ENCODE measurements around the gene GRIFIN. TPM values are rescaled to one million over a fixed set of nuclear protein-coding genes. Genes with fewer than 3 reads are reported as not detected.

Gene GRIFIN
- total and polyA plus RNA-seq, 9 of the 15 experiments (the other 6 are each of a cell fraction or from before 2014, with no cell fraction given): not detected

DNA sequence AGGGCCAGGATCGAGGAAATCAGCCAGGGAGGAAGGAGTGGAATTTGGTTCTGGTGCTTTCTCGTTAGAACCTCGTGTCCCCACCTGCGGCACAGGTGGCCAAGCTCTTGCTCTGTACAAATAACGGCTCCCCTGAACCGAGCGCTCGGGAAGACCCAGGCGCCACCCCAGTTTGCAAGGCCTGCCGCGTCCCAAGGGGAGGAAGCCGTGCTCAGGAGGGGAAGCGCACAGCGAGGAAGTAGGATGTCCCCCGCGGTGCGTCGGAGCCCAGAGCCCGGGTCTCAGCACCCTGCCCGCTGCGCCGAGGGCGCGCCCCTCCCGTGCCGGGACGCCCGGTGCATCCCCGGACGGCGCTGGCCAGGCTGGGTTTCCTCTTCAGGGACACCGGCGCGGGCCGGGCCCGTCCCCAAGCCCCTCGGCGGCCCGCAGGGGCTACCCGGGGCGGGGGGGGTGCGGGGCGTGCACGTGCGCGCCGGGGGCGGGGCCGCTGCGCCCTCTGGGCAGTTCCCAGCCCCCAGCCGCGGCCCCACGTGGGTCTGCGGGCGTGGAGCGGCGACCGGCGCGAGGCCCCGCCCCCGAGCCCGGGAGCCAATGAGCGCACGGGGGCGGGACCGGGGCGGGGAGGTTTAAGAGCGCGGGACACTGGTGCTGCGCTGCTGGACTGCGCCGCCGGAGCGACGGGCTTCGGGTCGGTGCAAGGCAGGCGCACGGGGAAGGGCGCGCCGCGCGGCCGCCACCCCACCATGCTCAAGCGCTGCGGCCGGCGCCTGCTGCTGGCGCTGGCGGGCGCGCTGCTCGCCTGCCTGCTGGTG, 43.1 kb upstream of the GRIFIN start, which contains the start of gene LFNG (continued):
- TF ChIP-seq, protein P1, sequence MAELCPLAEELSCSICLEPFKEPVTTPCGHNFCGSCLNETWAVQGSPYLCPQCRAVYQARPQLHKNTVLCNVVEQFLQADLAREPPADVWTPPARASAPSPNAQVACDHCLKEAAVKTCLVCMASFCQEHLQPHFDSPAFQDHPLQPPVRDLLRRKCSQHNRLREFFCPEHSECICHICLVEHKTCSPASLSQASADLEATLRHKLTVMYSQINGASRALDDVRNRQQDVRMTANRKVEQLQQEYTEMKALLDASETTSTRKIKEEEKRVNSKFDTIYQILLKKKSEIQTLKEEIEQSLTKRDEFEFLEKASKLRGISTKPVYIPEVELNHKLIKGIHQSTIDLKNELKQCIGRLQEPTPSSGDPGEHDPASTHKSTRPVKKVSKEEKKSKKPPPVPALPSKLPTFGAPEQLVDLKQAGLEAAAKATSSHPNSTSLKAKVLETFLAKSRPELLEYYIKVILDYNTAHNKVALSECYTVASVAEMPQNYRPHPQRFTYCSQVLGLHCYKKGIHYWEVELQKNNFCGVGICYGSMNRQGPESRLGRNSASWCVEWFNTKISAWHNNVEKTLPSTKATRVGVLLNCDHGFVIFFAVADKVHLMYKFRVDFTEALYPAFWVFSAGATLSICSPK (IDR thresholded peaks at IDR 0.05; ENCODE audit: borderline replicate concordance): no peak
- TF ChIP-seq ZNF75A (CRISPR knock-in tag; IDR thresholded peaks at IDR 0.05): no peak
- no peak for TF ChIP-seq TOE1 (IDR thresholded peaks at IDR 0.05; ENCODE audit: borderline replicate concordance)
- TF ChIP-seq TOE1 (CRISPR knock-in tag; IDR thresholded peaks at IDR 0.05; ENCODE audit: borderline replicate concordance, low read depth): no peak
- TF ChIP-seq, protein P2, sequence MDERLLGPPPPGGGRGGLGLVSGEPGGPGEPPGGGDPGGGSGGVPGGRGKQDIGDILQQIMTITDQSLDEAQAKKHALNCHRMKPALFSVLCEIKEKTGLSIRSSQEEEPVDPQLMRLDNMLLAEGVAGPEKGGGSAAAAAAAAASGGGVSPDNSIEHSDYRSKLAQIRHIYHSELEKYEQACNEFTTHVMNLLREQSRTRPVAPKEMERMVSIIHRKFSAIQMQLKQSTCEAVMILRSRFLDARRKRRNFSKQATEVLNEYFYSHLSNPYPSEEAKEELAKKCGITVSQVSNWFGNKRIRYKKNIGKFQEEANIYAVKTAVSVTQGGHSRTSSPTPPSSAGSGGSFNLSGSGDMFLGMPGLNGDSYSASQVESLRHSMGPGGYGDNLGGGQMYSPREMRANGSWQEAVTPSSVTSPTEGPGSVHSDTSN (CRISPR knock-in tag; IDR thresholded peaks at IDR 0.05; ENCODE audit: low read depth): no peak
- TF ChIP-seq, protein P2 (tag; conservative IDR thresholded peaks at IDR 0.05; ENCODE audit: low read depth): no peak
- TF ChIP-seq RBM25 (IDR thresholded peaks at IDR 0.05; ENCODE audit: low read depth, low read length, severe bottlenecking): peak; percentile 93
- TF ChIP-seq MEIS2 (IDR thresholded peaks at IDR 0.05; ENCODE audit: partially characterized antibody): peak; percentile 4
- no peak for TF ChIP-seq BCOR (IDR thresholded peaks at IDR 0.05)
- no peak for TF ChIP-seq ZNF324 (CRISPR knock-in tag; IDR thresholded peaks at IDR 0.05)
- no peak for TF ChIP-seq PHF20 (IDR thresholded peaks at IDR 0.05; ENCODE audit: partially characterized antibody)
- no peak for TF ChIP-seq ZNF695 (CRISPR knock-in tag; IDR thresholded peaks at IDR 0.05)
- TF ChIP-seq NFYB (IDR thresholded peaks at IDR 0.05; ENCODE audit: extremely low read depth, insufficient read length): peak; percentile 67
- no peak for TF ChIP-seq ZC3H11A (IDR thresholded peaks at IDR 0.05; ENCODE audit: low read depth, low read length)
- no peak for TF ChIP-seq ZBTB5 (IDR thresholded peaks at IDR 0.05)
